Heart right ventricle (tissue), 16 donors: ENCODE data around the gene MAD1L1. TPM values are rescaled to one million over a fixed set of nuclear protein-coding genes. Genes with fewer than 3 reads are reported as not detected.

Experiments
- ATAC-seq, 8 donors: fragments of 200-7000 bp; cut with Tn5 transposase; one replicate each; pipeline ENCODE4 v1.9.1; 2020; ENCODE audit warnings: mild to moderate bottlenecking in 8 of 8, moderate library complexity in 8 of 8, moderate number of reproducible peaks in 1 of 8
- DNase-seq, 2 donors: peaks; one replicate each; pipeline ENCODE4 v3.0.0-alpha.2; 2020
- H3K27ac ChIP-seq, 10 donors: fragments of 200-600 bp; sonication (generic) in 2 of 10; one replicate each; pipeline versions ENCODE4 v1.5.0 to v1.8.0; 2020 to 2022; ENCODE audit warnings: mild to moderate bottlenecking in 3 of 10
- H3K27me3 ChIP-seq, 7 donors: fragments of 200-600 bp; one replicate each; pipeline ENCODE4 v1.8.0; 2021 to 2022; ENCODE audit warnings: mild to moderate bottlenecking in 2 of 7
- H3K36me3 ChIP-seq, 9 donors: fragments of 200-600 bp; sonication (generic) in 1 of 9; one replicate each; pipeline versions ENCODE4 v1.5.0 to v1.8.0; 2020 to 2022; ENCODE audit warnings: mild to moderate bottlenecking in 2 of 9
- H3K4me1 ChIP-seq, 9 donors: fragments of 200-600 bp; sonication (generic) in 1 of 9; one replicate each; pipeline versions ENCODE4 v1.5.0 to v1.8.0; 2020 to 2022; ENCODE audit warnings: mild to moderate bottlenecking in 4 of 9
- H3K4me3 ChIP-seq, 10 donors: fragments of 200-600 bp; sonication (generic) in 2 of 10; one replicate each; pipeline versions ENCODE4 v1.5.0 to v1.8.0; 2020 to 2022; ENCODE audit warnings: mild to moderate bottlenecking in 7 of 10, moderate library complexity in 2 of 10
- H3K9me3 ChIP-seq, 11 donors: fragments of 200-600 bp in 10 of 11; sonication (generic) in 2 of 11; one replicate each; pipeline versions ENCODE4 v1.5.0 to v1.8.0; 2013 to 2022; ENCODE audit warnings: mild to moderate bottlenecking in 2 of 11, control low read depth in 1 of 11, moderate library complexity in 1 of 11
- CTCF ChIP-seq, 9 donors: fragments of 200-600 bp; sonication (generic) in 2 of 9; IDR thresholded peaks; one replicate each; pipeline versions ENCODE4 v1.5.0 to v1.8.0; 2021 to 2022; ENCODE audit warnings: antibody characterized with exemption in 9 of 9, mild to moderate bottlenecking in 5 of 9, moderate library complexity in 1 of 9
- WGBS, 2 donors: extraction: QIAGEN DNeasy Blood & Tissue Kit; methylation state at CpG; one replicate each; pipeline ENCODE4 v1.1.7; 2013; ENCODE audit warnings: inconsistent platforms in 1 of 2; 5-methylcytosine and 5-hydroxymethylcytosine counted together
- intact Hi-C, 10 donors: fragments of 100-400 bp; cut with DNase I; formaldehyde crosslinking; loops; one replicate each; pipeline versions ENCODE4 v1.11.1 to v1.14.2; 2022
- polyA plus RNA-seq, 2 donors: library from polyadenylated mRNA; stranded (reverse); fragments of 200-250 nt; gene quantifications; one replicate each; pipeline ENCODE4 v1.2.3, GENCODE V29; 2013
- total RNA-seq, 10 donors: library from RNA; stranded (reverse); fragmentation: NEBNext Ultra II Directional in 3 of 10; extraction: Animal tissue kit (Norgen Biotek cat#: 25700) in 3 of 10; gene quantifications; one replicate each; pipeline versions ENCODE4 v1.2.1 to v1.2.4, GENCODE V29; 2021 to 2023
- donor health status: Arrhythmogenic right ventricular cardiomyopathy.
- donor health status: ischemic (EF 13 %, LVEDD 7.1; RV severe dilation, severe dysfunction).
- donor health status: healthy with polysubstance abuse.
- donor health status: DM: no; HTN: yes; CAD: no.
- donor health status: DM: no; HTN: no; CAD: no.
- donor health status: ischemic (EF 25% LVEDD 6.9; RV normal size, moderate dysfunction).
- donor health status: ischemic (EF 25% LVEDD 5.7; RV mildly dilated, moderate dysfunction).
- donor health status: healthy.
- donor health status: DM: yes; HTN: yes; CAD: no.
- donor health status: Ischemic cardiomyopathy.
- donor health status: ischemic (EF 35%, LVEDD 5.7; RV mildly dilated, moderate dysfunction).
- donor health status: nonischemic (EF 11% LVEDD 7.7; RV severe dilation, severe dysfunction).
- donor health status: DM: yes; HTN: yes; CAD: no.
- donor health status: PGD.
- donor health status: ischemic (EF 29% LVEDD 5.4; RV normal size, mild dysfunction).
- donor health status: nonischemic (EF 23%, LVEDD 6.1; RV moderate dilation, normal function).

Gene MAD1L1
- total and polyA plus RNA-seq, 12 donors: 13.8 to 46.8 (median 20.2) TPM

- WGBS, 2 donors: 96% methylated on average over 38 of the region's 38 CpGs
- DNase-seq (no peak), ATAC-seq (peak in 3 of 8 donors; percentile 9 to 41 (median 12))
- Histone ChIP-seq H3K4me1 (peaks cover 0 to 5% (median 0%) of the 10 kb centered on the region in 9 donors), H3K27me3 (no peaks in the 10 kb centered on the region), H3K27ac (no peak overlapping the region), H3K4me3 (no peak overlapping the region), H3K9me3 (peaks cover 0 to 23% (median 7%) of the 10 kb centered on the region in 11 donors), H3K36me3 (peaks cover 0 to 5% (median 0%) of the 10 kb centered on the region in 9 donors)
- no peak for TF ChIP-seq CTCF (IDR thresholded peaks at IDR 0.05)
- intact Hi-C loops: loop anchor here in 1 of 10 donors (1.0 kb wide), 1 partner anchor 156 kb away; no protein-coding TSS in a partner anchor
Observed at GRCh38 chr7:1873857-1874589, 358.7 kb downstream of the MAD1L1 start.

DNA sequence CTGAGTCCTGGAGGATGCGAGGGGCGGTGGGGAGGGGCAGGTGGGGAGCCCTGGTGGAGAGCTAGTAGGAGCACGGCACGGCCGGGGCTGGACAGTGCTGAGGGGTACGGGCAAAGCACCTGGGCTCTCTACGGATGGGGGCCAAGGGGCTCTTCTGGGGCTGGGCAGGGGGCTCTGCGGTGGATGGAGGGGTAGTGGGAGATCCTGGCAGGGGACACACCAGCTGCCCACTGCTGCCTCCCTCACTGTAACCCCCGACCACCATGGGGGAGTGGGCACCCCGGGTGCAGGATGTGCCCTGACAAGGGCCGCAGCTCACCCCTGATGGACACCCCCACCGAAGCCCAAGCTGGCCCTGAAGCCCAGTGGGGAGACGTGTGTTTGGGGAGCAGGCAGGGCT lies 359.3 kb downstream of the MAD1L1 start:
- Histone ChIP-seq H3K4me3 (no peak overlapping the region), H3K36me3 (peaks cover 0 to 5% (median 0%) of the 10 kb centered on the region in 9 donors), H3K9me3 (peaks cover 0 to 17% (median 7%) of the 10 kb centered on the region in 11 donors), H3K4me1 (peaks cover 0 to 5% (median 0%) of the 10 kb centered on the region in 9 donors), H3K27me3 (no peaks in the 10 kb centered on the region), H3K27ac (no peak overlapping the region)
- intact Hi-C loops: no loop called here
- TF ChIP-seq CTCF (IDR thresholded peaks at IDR 0.05): no peak
- DNase-seq (no peak), ATAC-seq (peak in 2 of 8 donors; percentile 8 to 16)
- 95 to 97% methylated on average over 13 of the region's 13 CpGs for WGBS, 2 donors

DNA sequence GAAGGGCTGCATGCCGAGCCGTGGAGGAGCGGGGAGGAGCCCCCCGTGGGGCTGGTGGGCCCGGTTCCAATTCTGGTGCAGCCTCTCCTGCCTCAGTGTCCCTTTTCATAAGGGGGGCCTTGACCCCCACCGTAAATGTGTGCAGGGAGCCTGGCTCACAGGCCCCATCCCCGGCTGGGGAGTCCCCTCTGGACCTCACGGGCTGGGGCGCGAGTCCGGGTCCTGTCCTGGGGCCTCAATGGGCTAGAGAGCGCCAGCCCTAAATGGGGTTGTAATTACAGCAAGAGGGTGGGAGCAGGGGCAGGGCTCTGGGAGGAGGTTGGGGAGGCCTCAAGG lies 359.7 kb downstream of the MAD1L1 start:
- no peak overlapping the region for H3K27ac ChIP-seq
- H3K36me3 ChIP-seq: peaks cover 0 to 5% (median 0%) of the 10 kb centered on the region in 9 donors
- peaks cover 0 to 13% (median 4%) of the 10 kb centered on the region in 11 donors for H3K9me3 ChIP-seq
- TF ChIP-seq CTCF (IDR thresholded peaks at IDR 0.05): no peak
- DNase-seq: no peak
- WGBS, 2 donors: 91 to 93% methylated on average over 12 of the region's 12 CpGs
- H3K4me3 ChIP-seq: no peak overlapping the region
- H3K4me1 ChIP-seq: peaks cover 0 to 5% (median 0%) of the 10 kb centered on the region in 9 donors
- intact Hi-C loops: no loop called here
- no peaks in the 10 kb centered on the region for H3K27me3 ChIP-seq
- ATAC-seq: no peak

DNA sequence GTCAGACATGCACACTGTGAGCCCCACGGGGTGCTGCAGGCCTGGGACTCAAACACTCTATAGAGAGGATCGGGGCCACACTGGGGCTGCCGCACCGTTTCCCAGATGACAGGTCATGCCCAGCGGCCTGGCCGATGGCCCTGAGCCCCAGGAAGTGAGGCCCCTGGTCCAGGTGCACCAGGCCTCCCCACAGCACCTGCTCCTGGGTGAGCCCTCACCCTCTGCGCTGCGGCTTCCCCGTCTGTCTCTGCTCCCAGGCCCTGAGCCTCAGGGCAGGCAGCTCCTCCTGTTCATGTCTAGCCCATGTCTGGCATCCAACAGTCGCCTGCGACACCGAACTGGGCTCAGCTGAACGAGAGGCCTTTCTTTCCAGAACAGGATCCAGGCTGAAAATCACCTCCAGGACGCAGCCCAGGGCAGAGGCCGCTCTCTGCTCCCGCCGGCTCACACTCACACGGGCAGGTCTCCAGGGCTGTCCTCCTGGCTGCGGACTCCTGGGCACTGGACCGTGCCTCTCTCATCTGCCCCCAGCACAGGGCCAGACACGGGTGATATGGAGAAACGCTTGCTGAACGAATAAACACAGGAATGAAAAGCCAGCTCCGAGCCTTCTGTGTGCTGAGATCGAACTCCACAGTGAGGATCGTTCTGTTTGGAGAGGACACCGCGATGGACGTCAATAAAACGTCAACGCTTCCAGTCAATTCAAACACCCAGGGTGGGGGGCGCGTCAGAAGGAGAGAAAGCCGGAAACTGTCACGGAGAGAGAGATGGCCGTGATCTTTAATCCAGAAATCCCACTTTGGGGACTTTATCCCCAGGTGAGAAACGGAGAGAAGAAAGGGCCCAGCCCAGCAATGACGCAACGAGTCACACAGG lies 360.3 kb downstream of the MAD1L1 start:
- ATAC-seq: no peak
- no peak for DNase-seq
- H3K27me3 ChIP-seq: no peaks in the 10 kb centered on the region
- H3K4me1 ChIP-seq: peaks cover 0 to 5% (median 0%) of the 10 kb centered on the region in 9 donors
- peaks cover 0 to 5% (median 0%) of the 10 kb centered on the region in 9 donors for H3K36me3 ChIP-seq
- no peak overlapping the region for H3K4me3 ChIP-seq
- no peak for TF ChIP-seq CTCF (IDR thresholded peaks at IDR 0.05)
- 94 to 97% methylated on average over 39 of the region's 39 CpGs for WGBS, 2 donors
- H3K27ac ChIP-seq: no peak overlapping the region
- peaks cover 0 to 7% (median 0%) of the 10 kb centered on the region in 11 donors for H3K9me3 ChIP-seq
- intact Hi-C loops: no loop called here
